HG03520 (cell line): ENCODE data around the gene NATD1.

Source experiments
- ATAC-seq: cut with Tn5 transposase; IDR thresholded peaks from one replicate; pipeline ENCODE4 v1.9.1; 2021; ENCODE audit warnings: mild to moderate bottlenecking, moderate library complexity; ENCODE audit not compliant: unreplicated experiment

The NATD1 gene

GRCh38 chr17:21252796-21253645 lies at the start of gene NATD1:
TSS of gene NATD1 (minus strand) at chr17:21253410. CDS start at chr17:21253264, 146 bp downstream.
- peak; percentile 53 for ATAC-seq

- ATAC-seq: no peak
These were observed 48.7 kb upstream of the NATD1 start for GRCh38 chr17:21301593-21302550.

- ATAC-seq: no peak
These were observed 47.7 kb upstream of the NATD1 start for GRCh38 chr17:21300601-21301571.

GRCh38 chr17:21299981-21300600 lies 46.9 kb upstream of the NATD1 start:
- no peak for ATAC-seq

GRCh38 chr17:21298983-21299519 lies 45.8 kb upstream of the NATD1 start:
- no peak for ATAC-seq

- ATAC-seq: no peak
These were observed 45.1 kb upstream of the NATD1 start for GRCh38 chr17:21298056-21298982.

- no peak for ATAC-seq
These were observed 44.4 kb upstream of the NATD1 start for GRCh38 chr17:21297597-21297996.

GRCh38 chr17:21297026-21297520 lies 43.9 kb upstream of the NATD1 start:
- ATAC-seq: no peak

GRCh38 chr17:21296097-21297025 lies 43.2 kb upstream of the NATD1 start:
- ATAC-seq: no peak

- no peak for ATAC-seq
These were observed 42.1 kb upstream of the NATD1 start for GRCh38 chr17:21295036-21295952.

- ATAC-seq: no peak
These were observed 41.3 kb upstream of the NATD1 start for GRCh38 chr17:21294321-21295035.

GRCh38 chr17:21293831-21294210 lies 40.6 kb upstream of the NATD1 start:
- ATAC-seq: no peak

GRCh38 chr17:21292867-21293830 lies 39.9 kb upstream of the NATD1 start:
- no peak for ATAC-seq

GRCh38 chr17:21291862-21292261 lies 38.7 kb upstream of the NATD1 start:
- no peak for ATAC-seq

- no peak for ATAC-seq
These were observed 38.1 kb upstream of the NATD1 start for GRCh38 chr17:21291357-21291756.
